ENCODE results near the gene PIANP.
A peak's percentile ranks its signal among the peaks of the same experiment; 100 is the strongest.

Gene PIANP

GRCh38 chr12:6647083-6647604 lies 53.5 kb downstream of the PIANP start, which contains the start of gene ACRBP:
Gene ACRBP, minus strand, starts transcription at chr12:6647432. Its CDS starts 66 bp downstream, at chr12:6647366.
- H3K79me2 ChIP-seq (ENCODE audit: control insufficient read depth, low read length): peaks cover 12% of the 10 kb centered on the region
- peaks cover 40% of the 10 kb centered on the region for H3K36me3 ChIP-seq (ENCODE audit: control insufficient read depth, low read length)
- H3K4me2 ChIP-seq (ENCODE audit: low read length): peak within 1 kb of the TSS; percentile 97
- H3K9me3 ChIP-seq (ENCODE audit: control insufficient read depth, insufficient read depth, low read length): no peaks in the 10 kb centered on the region
- H3F3A ChIP-seq (ENCODE audit: control insufficient read depth, insufficient read depth): peaks cover 21% of the 10 kb centered on the region
- H4K20me1 ChIP-seq (ENCODE audit: control insufficient read depth, insufficient read depth, low read depth, low read length): no peaks in the 10 kb centered on the region
- no peaks in the 10 kb centered on the region for H3K27me3 ChIP-seq (ENCODE audit: control insufficient read depth, low read length)
- H3K4me1 ChIP-seq (ENCODE audit: control insufficient read depth, low read length): peaks cover 51% of the 10 kb centered on the region
- TF ChIP-seq EZH2phosphoT487 (IDR thresholded peaks at IDR 0.05; ENCODE audit: borderline replicate concordance, low read length) (no peak), CTCF (IDR thresholded peaks at IDR 0.05; ENCODE audit: low read depth, low read length, poor library complexity, severe bottlenecking) (no peak)
- H3K9me2 ChIP-seq (replicated peaks; ENCODE audit: control insufficient read depth, low read length): no peaks in the 10 kb centered on the region
- H3K27ac ChIP-seq (ENCODE audit: low read depth, low read length): peak within 1 kb of the TSS; percentile 49
- H3K4me3 ChIP-seq (ENCODE audit: low read length): peak within 1 kb of the TSS; percentile 90

DNA sequence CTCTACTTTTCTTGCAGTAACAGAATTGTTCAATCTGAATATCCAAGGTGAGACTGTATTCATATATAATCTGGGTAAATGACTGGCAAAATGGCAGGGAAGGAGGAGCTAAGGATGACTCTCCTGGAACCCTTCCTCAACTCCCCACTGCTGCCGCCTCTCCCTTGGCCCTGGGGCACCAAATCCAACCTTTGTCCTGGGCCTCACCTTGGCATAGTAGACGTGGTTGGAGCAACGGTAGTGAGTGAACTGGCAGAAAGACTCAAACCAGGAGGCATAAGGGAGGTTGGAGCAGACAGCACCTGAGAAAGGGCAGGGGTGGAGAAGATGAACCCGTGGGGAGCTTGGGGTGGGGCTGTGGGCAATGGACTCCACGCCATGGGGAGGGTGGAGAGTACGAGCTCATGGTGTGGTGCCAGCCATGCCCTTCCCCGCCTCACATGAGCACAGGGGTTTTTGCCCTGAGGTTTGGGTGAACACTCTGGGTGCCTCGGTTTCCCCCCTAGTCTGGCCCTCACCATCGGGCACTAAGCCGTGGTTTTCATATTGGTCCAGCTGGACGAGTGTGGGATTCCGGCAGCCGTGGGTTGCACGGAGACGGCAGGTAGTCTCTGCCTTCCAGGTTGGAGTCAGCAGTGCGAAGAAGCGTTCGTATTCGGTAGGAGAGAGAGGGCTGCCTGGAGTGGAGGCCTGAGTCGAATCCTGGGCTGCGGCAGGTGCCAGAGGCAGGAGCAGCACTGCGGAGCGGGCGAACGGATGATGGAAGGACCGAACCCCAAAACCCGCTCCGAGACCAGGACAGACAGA lies 54.1 kb downstream of the PIANP start:
- H3K27me3 ChIP-seq (ENCODE audit: control insufficient read depth, low read length): no peaks in the 10 kb centered on the region
- peak overlapping the region; percentile 49 for H3K27ac ChIP-seq (ENCODE audit: low read depth, low read length)
- H3K9me2 ChIP-seq (replicated peaks; ENCODE audit: control insufficient read depth, low read length): no peaks in the 10 kb centered on the region
- H3K4me3 ChIP-seq (ENCODE audit: low read length): peak overlapping the region; percentile 90
- peaks cover 54% of the 10 kb centered on the region for H3K4me1 ChIP-seq (ENCODE audit: control insufficient read depth, low read length)
- H3K36me3 ChIP-seq (ENCODE audit: control insufficient read depth, low read length): peaks cover 37% of the 10 kb centered on the region
- H3F3A ChIP-seq (ENCODE audit: control insufficient read depth, insufficient read depth): peaks cover 21% of the 10 kb centered on the region
- no peaks in the 10 kb centered on the region for H4K20me1 ChIP-seq (ENCODE audit: control insufficient read depth, insufficient read depth, low read depth, low read length)
- peak overlapping the region; percentile 97 for H3K4me2 ChIP-seq (ENCODE audit: low read length)
- no peaks in the 10 kb centered on the region for H3K9me3 ChIP-seq (ENCODE audit: control insufficient read depth, insufficient read depth, low read length)
- peaks cover 12% of the 10 kb centered on the region for H3K79me2 ChIP-seq (ENCODE audit: control insufficient read depth, low read length)
- TF ChIP-seq CTCF (IDR thresholded peaks at IDR 0.05; ENCODE audit: low read depth, low read length, poor library complexity, severe bottlenecking): no peak
- TF ChIP-seq EZH2phosphoT487 (IDR thresholded peaks at IDR 0.05; ENCODE audit: borderline replicate concordance, low read length): no peak

GRCh38 chr12:6644903-6645302 lies 55.7 kb downstream of the PIANP start:
- peaks cover 12% of the 10 kb centered on the region for H3K79me2 ChIP-seq (ENCODE audit: control insufficient read depth, low read length)
- H4K20me1 ChIP-seq (ENCODE audit: control insufficient read depth, insufficient read depth, low read depth, low read length): no peaks in the 10 kb centered on the region
- peaks cover 54% of the 10 kb centered on the region for H3K4me1 ChIP-seq (ENCODE audit: control insufficient read depth, low read length)
- peak overlapping the region; percentile 97 for H3K27ac ChIP-seq (ENCODE audit: low read depth, low read length)
- H3K4me2 ChIP-seq (ENCODE audit: low read length): peak overlapping the region; percentile 94
- no peaks in the 10 kb centered on the region for H3K9me2 ChIP-seq (replicated peaks; ENCODE audit: control insufficient read depth, low read length)
- peak overlapping the region; percentile 77 for H3K4me3 ChIP-seq (ENCODE audit: low read length)
- H3K9me3 ChIP-seq (ENCODE audit: control insufficient read depth, insufficient read depth, low read length): no peaks in the 10 kb centered on the region
- peaks cover 21% of the 10 kb centered on the region for H3F3A ChIP-seq (ENCODE audit: control insufficient read depth, insufficient read depth)
- TF ChIP-seq CTCF (IDR thresholded peaks at IDR 0.05; ENCODE audit: low read depth, low read length, poor library complexity, severe bottlenecking) (peak; percentile 39), EZH2phosphoT487 (IDR thresholded peaks at IDR 0.05; ENCODE audit: borderline replicate concordance, low read length) (no peak)
- H3K36me3 ChIP-seq (ENCODE audit: control insufficient read depth, low read length): peaks cover 25% of the 10 kb centered on the region
- no peaks in the 10 kb centered on the region for H3K27me3 ChIP-seq (ENCODE audit: control insufficient read depth, low read length)
